GM18499 (cell line): ENCODE measurements around the gene MOB3B.
"Not testable (repeated sequence)": the region's sequence is repeated elsewhere in the genome, so short reads cannot be mapped to it uniquely, and the experiment has no call there.

ENCODE experiments used
- ATAC-seq: cut with Tn5 transposase; IDR thresholded peaks from one replicate; pipeline ENCODE4 v1.9.1; 2021; ENCODE audit warnings: moderate number of reproducible peaks; ENCODE audit not compliant: insufficient read depth, unreplicated experiment

The MOB3B gene

GRCh38 chr9:27483576-27483975, 46.0 kb downstream of the MOB3B start:
- ATAC-seq: no peak

GRCh38 chr9:27482709-27483108, 46.9 kb downstream of the MOB3B start:
- ATAC-seq: no peak

GRCh38 chr9:27478322-27478721, 51.3 kb downstream of the MOB3B start:
- no peak for ATAC-seq

GRCh38 chr9:27476870-27477515, 52.6 kb downstream of the MOB3B start:
- no peak for ATAC-seq

- ATAC-seq: no peak
Measured at GRCh38 chr9:27475057-27475595, 54.5 kb downstream of the MOB3B start.

GRCh38 chr9:27474305-27474704, 55.3 kb downstream of the MOB3B start:
- no peak for ATAC-seq

GRCh38 chr9:27473111-27473529, 56.5 kb downstream of the MOB3B start:
- no peak for ATAC-seq

GRCh38 chr9:27472195-27472594, 57.4 kb downstream of the MOB3B start:
- no peak for ATAC-seq

GRCh38 chr9:27471789-27472188, 57.8 kb downstream of the MOB3B start:
- no peak for ATAC-seq

- ATAC-seq: no peak
Measured at GRCh38 chr9:27471366-27471765, 58.2 kb downstream of the MOB3B start.

- no peak for ATAC-seq
Measured at GRCh38 chr9:27470291-27470856, 59.2 kb downstream of the MOB3B start.

- ATAC-seq: no peak
Measured at GRCh38 chr9:27469550-27469949, 60.1 kb downstream of the MOB3B start.

- ATAC-seq: no peak
Measured at GRCh38 chr9:27468462-27469110, 61.0 kb downstream of the MOB3B start.

GRCh38 chr9:27468000-27468399, 61.6 kb downstream of the MOB3B start:
- ATAC-seq: no peak

- ATAC-seq: no peak
Measured at GRCh38 chr9:27467486-27467885, 62.1 kb downstream of the MOB3B start.

GRCh38 chr9:27466516-27466915, 63.1 kb downstream of the MOB3B start:
- not testable (repeated sequence) for ATAC-seq

GRCh38 chr9:27464950-27465349, 64.7 kb downstream of the MOB3B start:
- not testable (repeated sequence) for ATAC-seq

- ATAC-seq: no peak
Measured at GRCh38 chr9:27462846-27463245, 66.8 kb downstream of the MOB3B start.

- ATAC-seq: no peak
Measured at GRCh38 chr9:27462434-27462833, 67.2 kb downstream of the MOB3B start.

- peak; percentile 92 for ATAC-seq
Measured at GRCh38 chr9:27460226-27461023, 69.2 kb downstream of the MOB3B start.

- no peak for ATAC-seq
Measured at GRCh38 chr9:27457445-27457844, 72.2 kb downstream of the MOB3B start.
